GM23338 (cell line): Measurements from ENCODE around the gene AHNAK. TPM values are rescaled to one million over a fixed set of nuclear protein-coding genes. Genes with fewer than 3 reads are reported as not detected.

ENCODE experiments used
- ATAC-seq: fragments of 200-7000 bp; cut with Tn5 transposase; 3 replicates; pipeline ENCODE4 v1.9.1; 2020
- DNase-seq: peaks from one replicate; pipeline ENCODE4 v3.0.0-alpha.2; 2015; ENCODE audit warnings: low spot score
- H2AFZ ChIP-seq: fragments of 200-600 bp; sonication (generic); 2 replicates; pipeline ENCODE4 v1.8.0; 2016; ENCODE audit warnings: antibody characterized with exemption, mild to moderate bottlenecking, moderate library complexity
- H3F3A ChIP-seq: fragments of 200-600 bp; sonication (generic); replicated peaks from 2 replicates; pipeline ENCODE4 v1.8.0; 2017; ENCODE audit warnings: antibody characterized with exemption, mixed run types, low read depth
- H3K27ac ChIP-seq: fragments of 200-600 bp; sonication (generic); 2 replicates; pipeline ENCODE4 v1.6.1; 2016; ENCODE audit warnings: low read depth
- H3K27me3 ChIP-seq: fragments of 200-600 bp; sonication (generic); 2 replicates; pipeline ENCODE4 v1.8.0; 2016; ENCODE audit warnings: mild to moderate bottlenecking, mixed run types, moderate library complexity; ENCODE audit not compliant: insufficient read depth
- H3K36me3 ChIP-seq: fragments of 200-600 bp; sonication (generic); 2 replicates; pipeline ENCODE4 v1.8.0; 2016; ENCODE audit warnings: mild to moderate bottlenecking; ENCODE audit not compliant: insufficient read depth
- H3K4me1 ChIP-seq: fragments of 200-600 bp; sonication (generic); 2 replicates; pipeline ENCODE4 v1.8.0; 2016; ENCODE audit warnings: mild to moderate bottlenecking, moderate library complexity; ENCODE audit not compliant: insufficient read depth
- H3K4me2 ChIP-seq: fragments of 200-600 bp; sonication (generic); 2 replicates; pipeline ENCODE4 v1.7.1; 2017; ENCODE audit warnings: mixed run types
- H3K4me3 ChIP-seq: fragments of 200-600 bp; sonication (generic); 2 replicates; pipeline ENCODE4 v1.6.1; 2016; ENCODE audit warnings: mixed run types
- H3K79me2 ChIP-seq: fragments of 200-600 bp; sonication (generic); replicated peaks from 2 replicates; pipeline ENCODE4 v1.8.0; 2017; ENCODE audit warnings: mild to moderate bottlenecking; ENCODE audit not compliant: insufficient read depth
- H3K9me2 ChIP-seq: fragments of 200-600 bp; sonication (generic); 2 replicates; pipeline ENCODE4 v1.8.0; 2017; ENCODE audit not compliant: insufficient read depth
- H4K20me1 ChIP-seq: fragments of 200-600 bp; sonication (generic); replicated peaks from 2 replicates; pipeline ENCODE4 v1.8.0; 2017; ENCODE audit warnings: mild to moderate bottlenecking; ENCODE audit not compliant: insufficient read depth
- H3K27ac Mint-ChIP-seq: 2 replicates; pipeline ENCODE4 v1.8.0; 2020; ENCODE audit warnings: inconsistent platforms, mild to moderate bottlenecking, moderate library complexity, mixed read lengths
- H3K27me3 Mint-ChIP-seq: 3 replicates; pipeline ENCODE4 v1.8.0; 2022; ENCODE audit warnings: low read depth, mild to moderate bottlenecking, moderate library complexity, mixed read lengths, inconsistent platforms; ENCODE audit not compliant: insufficient read depth, poor library complexity
- H3K36me3 Mint-ChIP-seq: 3 replicates; pipeline ENCODE4 v1.8.0; 2021; ENCODE audit warnings: low read depth, mild to moderate bottlenecking, inconsistent platforms, moderate library complexity, mixed read lengths
- H3K4me1 Mint-ChIP-seq: 3 replicates; pipeline ENCODE4 v1.8.0; 2020; ENCODE audit warnings: mild to moderate bottlenecking, inconsistent platforms, mixed read lengths
- H3K4me3 Mint-ChIP-seq: 3 replicates; pipeline ENCODE4 v1.8.0; 2021; ENCODE audit warnings: moderate library complexity, mild to moderate bottlenecking, inconsistent platforms, mixed read lengths
- H3K9me3 Mint-ChIP-seq: 3 replicates; pipeline ENCODE4 v1.8.0; 2020; ENCODE audit warnings: moderate library complexity, mild to moderate bottlenecking, inconsistent platforms, mixed read lengths
- CREB1 ChIP-seq: fragments of 250-450 bp; sonication (Bioruptor Pico); IDR thresholded peaks from 2 replicates; pipeline ENCODE4 v1.5.0; 2020; ENCODE audit warnings: low read depth, mild to moderate bottlenecking, moderate library complexity
- JUNB ChIP-seq: IDR thresholded peaks from one replicate; pipeline ENCODE4 v1.6.1; 2016; ENCODE audit warnings: antibody characterized with exemption; ENCODE audit not compliant: unreplicated experiment
- POLR2AphosphoS5 ChIP-seq: IDR thresholded peaks from 2 replicates; pipeline ENCODE4 v1.6.1; 2016; ENCODE audit warnings: antibody characterized with exemption, low read depth
- STAT1 ChIP-seq: IDR thresholded peaks from one replicate; pipeline ENCODE4 v1.6.1; 2016; ENCODE audit warnings: antibody characterized with exemption; ENCODE audit not compliant: unreplicated experiment
- ZNF114 ChIP-seq: fragments of 250-450 bp; sonication (Bioruptor Pico); IDR thresholded peaks from 2 replicates; pipeline ENCODE4 v1.5.0; 2020; ENCODE audit warnings: mild to moderate bottlenecking, moderate library complexity
- polyA plus RNA-seq: library from polyadenylated mRNA; unstranded; fragments of >200 nt; fragmentation: Nextera tagmentation; extraction: Ambion mirVana; gene quantifications from 2 replicates; pipeline ENCODE4 v1.2.1, GENCODE V29; 2016
- total RNA-seq: library from RNA; depleted of rRNA; stranded (reverse); fragments of >200 nt; shearing (Covaris generic); gene quantifications from 2 replicates; pipeline ENCODE4 v1.2.3, GENCODE V29; 2014
- TF ChIP-seq, protein P1 (sequence below): IDR thresholded peaks from one replicate; pipeline ENCODE4 v1.6.1; 2018; ENCODE audit warnings: antibody characterized with exemption; ENCODE audit not compliant: unreplicated experiment
- TF ChIP-seq, protein P2 (sequence below), 2 experiments: fragments of 200-600 bp in 1 of 2; sonication (generic) in 1 of 2; conservative IDR thresholded peaks; 2 replicates each; pipeline versions ENCODE4 v1.5.1 to v1.6.1; 2016 to 2017; ENCODE audit warnings: antibody characterized with exemption in 2 of 2, low read depth in 2 of 2, mild to moderate bottlenecking in 2 of 2, moderate library complexity in 1 of 2
- TF ChIP-seq, protein P3 (sequence below): IDR thresholded peaks from 2 replicates; pipeline ENCODE4 v1.6.1; 2016; ENCODE audit warnings: antibody characterized with exemption

The AHNAK gene
- total and polyA plus RNA-seq, 2 experiments from 2014 or later, result 0.91 to 2.1 TPM

DNA sequence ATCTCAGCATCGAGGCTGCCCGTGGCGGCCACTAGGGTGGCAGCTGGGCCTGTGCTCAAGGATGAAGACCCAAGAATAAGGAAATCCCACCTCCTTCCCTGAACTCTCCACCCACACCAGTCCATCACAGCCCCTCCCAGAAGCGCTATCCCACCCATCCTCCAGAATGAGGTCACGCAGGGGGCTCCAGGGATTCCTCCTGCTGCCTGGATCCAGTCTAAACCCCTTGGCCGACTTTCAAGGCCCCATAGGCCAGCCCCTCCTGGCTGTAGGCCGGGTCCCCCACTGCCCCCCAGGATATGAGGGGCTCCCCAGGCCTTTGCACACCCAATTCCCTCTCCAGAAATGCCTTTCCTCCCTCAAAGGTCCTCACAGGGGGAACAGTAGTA is 146.7 kb downstream of the AHNAK start (continued):
- TF ChIP-seq, protein P1, sequence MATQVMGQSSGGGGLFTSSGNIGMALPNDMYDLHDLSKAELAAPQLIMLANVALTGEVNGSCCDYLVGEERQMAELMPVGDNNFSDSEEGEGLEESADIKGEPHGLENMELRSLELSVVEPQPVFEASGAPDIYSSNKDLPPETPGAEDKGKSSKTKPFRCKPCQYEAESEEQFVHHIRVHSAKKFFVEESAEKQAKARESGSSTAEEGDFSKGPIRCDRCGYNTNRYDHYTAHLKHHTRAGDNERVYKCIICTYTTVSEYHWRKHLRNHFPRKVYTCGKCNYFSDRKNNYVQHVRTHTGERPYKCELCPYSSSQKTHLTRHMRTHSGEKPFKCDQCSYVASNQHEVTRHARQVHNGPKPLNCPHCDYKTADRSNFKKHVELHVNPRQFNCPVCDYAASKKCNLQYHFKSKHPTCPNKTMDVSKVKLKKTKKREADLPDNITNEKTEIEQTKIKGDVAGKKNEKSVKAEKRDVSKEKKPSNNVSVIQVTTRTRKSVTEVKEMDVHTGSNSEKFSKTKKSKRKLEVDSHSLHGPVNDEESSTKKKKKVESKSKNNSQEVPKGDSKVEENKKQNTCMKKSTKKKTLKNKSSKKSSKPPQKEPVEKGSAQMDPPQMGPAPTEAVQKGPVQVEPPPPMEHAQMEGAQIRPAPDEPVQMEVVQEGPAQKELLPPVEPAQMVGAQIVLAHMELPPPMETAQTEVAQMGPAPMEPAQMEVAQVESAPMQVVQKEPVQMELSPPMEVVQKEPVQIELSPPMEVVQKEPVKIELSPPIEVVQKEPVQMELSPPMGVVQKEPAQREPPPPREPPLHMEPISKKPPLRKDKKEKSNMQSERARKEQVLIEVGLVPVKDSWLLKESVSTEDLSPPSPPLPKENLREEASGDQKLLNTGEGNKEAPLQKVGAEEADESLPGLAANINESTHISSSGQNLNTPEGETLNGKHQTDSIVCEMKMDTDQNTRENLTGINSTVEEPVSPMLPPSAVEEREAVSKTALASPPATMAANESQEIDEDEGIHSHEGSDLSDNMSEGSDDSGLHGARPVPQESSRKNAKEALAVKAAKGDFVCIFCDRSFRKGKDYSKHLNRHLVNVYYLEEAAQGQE, result no peak
- TF ChIP-seq ZNF114 (no peak), JUNB (no peak), POLR2AphosphoS5 (no peak), CREB1 (CRISPR knock-in tag) (no peak), STAT1 (no peak)
- TF ChIP-seq, protein P2, sequence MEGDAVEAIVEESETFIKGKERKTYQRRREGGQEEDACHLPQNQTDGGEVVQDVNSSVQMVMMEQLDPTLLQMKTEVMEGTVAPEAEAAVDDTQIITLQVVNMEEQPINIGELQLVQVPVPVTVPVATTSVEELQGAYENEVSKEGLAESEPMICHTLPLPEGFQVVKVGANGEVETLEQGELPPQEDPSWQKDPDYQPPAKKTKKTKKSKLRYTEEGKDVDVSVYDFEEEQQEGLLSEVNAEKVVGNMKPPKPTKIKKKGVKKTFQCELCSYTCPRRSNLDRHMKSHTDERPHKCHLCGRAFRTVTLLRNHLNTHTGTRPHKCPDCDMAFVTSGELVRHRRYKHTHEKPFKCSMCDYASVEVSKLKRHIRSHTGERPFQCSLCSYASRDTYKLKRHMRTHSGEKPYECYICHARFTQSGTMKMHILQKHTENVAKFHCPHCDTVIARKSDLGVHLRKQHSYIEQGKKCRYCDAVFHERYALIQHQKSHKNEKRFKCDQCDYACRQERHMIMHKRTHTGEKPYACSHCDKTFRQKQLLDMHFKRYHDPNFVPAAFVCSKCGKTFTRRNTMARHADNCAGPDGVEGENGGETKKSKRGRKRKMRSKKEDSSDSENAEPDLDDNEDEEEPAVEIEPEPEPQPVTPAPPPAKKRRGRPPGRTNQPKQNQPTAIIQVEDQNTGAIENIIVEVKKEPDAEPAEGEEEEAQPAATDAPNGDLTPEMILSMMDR (conservative IDR thresholded peaks at IDR 0.05; ENCODE audit: low read depth in 2 of 2), result no peak
- TF ChIP-seq, protein P3, sequence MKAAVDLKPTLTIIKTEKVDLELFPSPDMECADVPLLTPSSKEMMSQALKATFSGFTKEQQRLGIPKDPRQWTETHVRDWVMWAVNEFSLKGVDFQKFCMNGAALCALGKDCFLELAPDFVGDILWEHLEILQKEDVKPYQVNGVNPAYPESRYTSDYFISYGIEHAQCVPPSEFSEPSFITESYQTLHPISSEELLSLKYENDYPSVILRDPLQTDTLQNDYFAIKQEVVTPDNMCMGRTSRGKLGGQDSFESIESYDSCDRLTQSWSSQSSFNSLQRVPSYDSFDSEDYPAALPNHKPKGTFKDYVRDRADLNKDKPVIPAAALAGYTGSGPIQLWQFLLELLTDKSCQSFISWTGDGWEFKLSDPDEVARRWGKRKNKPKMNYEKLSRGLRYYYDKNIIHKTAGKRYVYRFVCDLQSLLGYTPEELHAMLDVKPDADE, result no peak

DNA sequence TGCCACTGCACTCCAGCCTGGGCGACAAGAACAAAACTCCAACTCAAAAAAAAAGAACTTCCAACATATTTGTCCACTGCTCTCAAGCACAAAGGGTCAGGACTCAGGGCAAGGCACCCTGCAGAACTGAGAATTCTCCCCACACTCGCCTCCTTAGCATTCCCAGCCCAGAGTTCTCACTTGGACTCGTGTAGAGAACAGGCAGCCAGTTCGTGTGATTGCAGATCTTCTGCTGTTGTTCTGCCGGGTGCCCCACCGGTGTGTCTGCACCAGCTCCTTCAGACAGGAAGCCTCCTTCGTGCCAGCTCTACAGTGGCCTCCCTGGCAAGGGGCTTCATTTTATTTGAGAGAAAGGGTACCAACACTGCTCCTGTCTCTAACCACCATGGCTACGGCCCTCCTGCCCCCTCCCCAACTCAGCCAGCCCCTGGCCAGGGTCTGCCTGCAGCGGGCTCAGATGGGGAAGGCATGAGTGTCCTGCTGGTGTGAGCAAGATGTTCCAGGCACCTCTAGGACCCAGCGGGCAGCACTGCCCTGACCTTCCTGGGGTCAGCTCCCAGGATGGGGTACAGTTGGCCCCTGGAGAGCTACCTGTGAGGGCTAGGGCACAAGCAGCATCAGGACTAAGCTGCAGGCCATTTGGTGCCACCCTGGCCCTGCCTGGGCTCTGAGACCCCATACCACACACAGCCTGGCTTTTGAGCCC is 147.3 kb downstream of the AHNAK start:
- no peak overlapping the region for H3K4me2 ChIP-seq
- Mint-ChIP-seq H3K36me3 (no peaks in the 10 kb centered on the region), H3K4me3 (no peak overlapping the region), H3K27ac (no peak overlapping the region), H3K27me3 (peaks cover 14% of the 10 kb centered on the region), H3K9me3 (no peaks in the 10 kb centered on the region), H3K4me1 (peaks cover 38% of the 10 kb centered on the region)
- H3K79me2 ChIP-seq, result no peaks in the 10 kb centered on the region
- H3K27me3 ChIP-seq, result no peaks in the 10 kb centered on the region
- DNase-seq (no peak), ATAC-seq (no peak)
- no peaks in the 10 kb centered on the region for H3F3A ChIP-seq
- H3K4me3 ChIP-seq, result no peak overlapping the region
- no peak for TF ChIP-seq ZNF114
- H3K36me3 ChIP-seq, result no peaks in the 10 kb centered on the region
- peaks cover 8% of the 10 kb centered on the region for H3K4me1 ChIP-seq
- no peaks in the 10 kb centered on the region for H3K9me2 ChIP-seq
- no peak overlapping the region for H3K27ac ChIP-seq
- H4K20me1 ChIP-seq, result no peaks in the 10 kb centered on the region
- H2AFZ ChIP-seq, result no peak overlapping the region
